AG10803 (cell line): Measurements from ENCODE around the gene LRSAM1.

Source experiments
- DNase-seq: peaks from one replicate; pipeline ENCODE4 v3.0.0; 2010; ENCODE audit warnings: low read depth
- H3K4me3 ChIP-seq: 2 replicates; pipeline ENCODE4 v1.5.1; 2011; ENCODE audit warnings: mild to moderate bottlenecking, low read length, control low read depth
- TF ChIP-seq, protein P1 (sequence below): conservative IDR thresholded peaks from 2 replicates; pipeline ENCODE4 v1.5.1; 2011; ENCODE audit warnings: mild to moderate bottlenecking, low read length, control low read depth, inconsistent platforms

The LRSAM1 gene

DNA sequence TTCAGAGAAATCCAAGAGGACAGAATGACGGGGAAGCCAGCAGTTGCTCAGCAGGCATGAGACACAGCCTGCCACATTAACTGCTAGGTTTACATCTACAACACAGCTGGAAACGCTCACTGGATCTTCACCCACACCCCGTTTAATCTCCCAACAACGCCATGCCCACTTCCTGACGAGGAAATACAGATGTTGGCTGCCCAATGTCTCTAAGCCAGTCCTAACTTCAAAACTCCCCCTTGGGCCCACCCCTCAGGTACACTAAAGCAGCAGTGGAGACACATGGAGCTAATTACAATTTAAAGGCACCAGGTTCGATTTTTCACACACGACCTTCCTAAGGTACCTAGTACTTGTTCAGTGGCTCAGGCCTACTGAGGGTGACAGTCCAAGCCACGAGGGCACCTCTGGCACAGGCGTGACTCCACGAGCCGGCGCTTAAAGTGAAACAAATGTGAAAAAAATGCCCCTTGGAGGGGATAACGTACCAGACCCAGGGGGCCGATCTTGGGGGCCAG lies 1.0 kb upstream of the LRSAM1 start:
- peak overlapping the region; percentile 96 for H3K4me3 ChIP-seq
- TF ChIP-seq, protein P1, sequence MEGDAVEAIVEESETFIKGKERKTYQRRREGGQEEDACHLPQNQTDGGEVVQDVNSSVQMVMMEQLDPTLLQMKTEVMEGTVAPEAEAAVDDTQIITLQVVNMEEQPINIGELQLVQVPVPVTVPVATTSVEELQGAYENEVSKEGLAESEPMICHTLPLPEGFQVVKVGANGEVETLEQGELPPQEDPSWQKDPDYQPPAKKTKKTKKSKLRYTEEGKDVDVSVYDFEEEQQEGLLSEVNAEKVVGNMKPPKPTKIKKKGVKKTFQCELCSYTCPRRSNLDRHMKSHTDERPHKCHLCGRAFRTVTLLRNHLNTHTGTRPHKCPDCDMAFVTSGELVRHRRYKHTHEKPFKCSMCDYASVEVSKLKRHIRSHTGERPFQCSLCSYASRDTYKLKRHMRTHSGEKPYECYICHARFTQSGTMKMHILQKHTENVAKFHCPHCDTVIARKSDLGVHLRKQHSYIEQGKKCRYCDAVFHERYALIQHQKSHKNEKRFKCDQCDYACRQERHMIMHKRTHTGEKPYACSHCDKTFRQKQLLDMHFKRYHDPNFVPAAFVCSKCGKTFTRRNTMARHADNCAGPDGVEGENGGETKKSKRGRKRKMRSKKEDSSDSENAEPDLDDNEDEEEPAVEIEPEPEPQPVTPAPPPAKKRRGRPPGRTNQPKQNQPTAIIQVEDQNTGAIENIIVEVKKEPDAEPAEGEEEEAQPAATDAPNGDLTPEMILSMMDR: no peak
- peak; percentile 50 for DNase-seq

DNA sequence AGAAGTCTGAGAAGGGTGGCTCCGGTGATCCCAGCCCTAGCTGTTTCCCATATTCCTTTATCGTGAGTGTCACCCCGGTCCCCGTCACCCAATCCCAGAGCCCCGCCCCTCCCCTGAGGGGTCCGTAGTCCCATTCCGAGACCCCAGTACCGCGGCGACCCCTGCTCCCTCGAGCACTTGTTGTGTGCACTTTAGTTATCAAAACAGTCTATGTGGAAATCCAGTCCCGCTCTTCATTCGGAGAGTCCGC lies 223 bp downstream of the LRSAM1 start:
- TF ChIP-seq, protein P1: no peak
- DNase-seq: no peak
- peak overlapping the region; percentile 96 for H3K4me3 ChIP-seq

DNA sequence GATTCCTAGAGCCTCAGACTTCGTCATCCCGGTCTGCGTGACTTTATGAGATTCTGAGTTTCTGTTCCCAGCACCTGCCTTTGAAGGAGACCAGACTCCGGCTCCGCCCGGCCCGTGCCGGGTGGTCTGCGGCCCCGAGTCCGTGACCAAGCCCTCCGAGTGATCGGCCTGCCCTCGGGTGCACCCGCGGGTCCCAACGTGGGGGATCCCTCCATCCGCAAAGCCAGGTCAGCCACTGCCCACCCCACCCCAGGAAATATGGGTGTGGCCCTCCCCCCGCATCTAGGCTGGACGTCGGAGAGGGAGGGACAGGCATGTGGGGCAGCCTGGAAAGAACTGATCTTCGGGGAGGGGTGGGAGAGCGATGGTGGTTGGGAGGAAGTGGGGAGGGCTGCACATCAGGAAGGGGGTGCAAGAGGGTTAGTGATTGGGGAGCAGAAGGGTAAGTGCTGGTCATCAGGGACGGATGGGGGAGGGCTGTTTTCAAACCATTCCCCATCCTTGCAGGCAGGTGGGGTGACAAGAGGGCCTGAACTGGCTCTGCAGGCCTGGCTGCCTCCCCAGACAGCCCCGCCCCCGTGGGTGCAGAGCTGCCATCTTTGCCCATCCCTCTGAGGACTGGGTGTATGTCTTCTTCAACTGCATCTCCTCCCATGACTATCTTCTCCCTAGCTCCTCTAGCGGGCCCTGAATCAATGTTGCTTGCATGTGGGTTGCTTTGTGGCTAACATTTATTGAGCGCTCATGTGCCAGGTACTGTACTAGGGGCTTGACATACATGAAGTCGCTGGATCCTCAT lies 747 bp downstream of the LRSAM1 start:
- DNase-seq: peak; percentile 35
- TF ChIP-seq, protein P1: peak; percentile 13
- H3K4me3 ChIP-seq: peak overlapping the region; percentile 96

DNA sequence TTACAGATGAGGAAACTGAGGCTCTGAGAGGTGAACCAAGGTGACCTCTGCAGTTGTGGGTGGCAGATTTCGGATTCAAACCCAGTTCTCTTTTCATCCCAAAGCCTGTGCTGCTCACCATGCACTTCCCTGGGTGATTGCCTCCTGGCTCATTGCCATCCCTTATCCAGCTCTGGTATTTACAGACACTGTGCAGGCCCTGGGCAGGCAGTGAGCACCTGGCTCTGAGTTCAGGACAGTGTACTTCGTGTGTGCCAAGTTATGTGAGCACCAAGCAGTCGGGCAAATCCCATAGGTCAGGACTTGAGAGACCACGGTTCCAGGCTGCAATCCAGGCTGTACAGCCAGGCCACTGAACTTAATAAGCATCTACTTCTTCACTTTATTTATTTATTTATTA lies 1.4 kb downstream of the LRSAM1 start:
- DNase-seq: no peak
- peak overlapping the region; percentile 96 for H3K4me3 ChIP-seq
- TF ChIP-seq, protein P1: no peak

DNA sequence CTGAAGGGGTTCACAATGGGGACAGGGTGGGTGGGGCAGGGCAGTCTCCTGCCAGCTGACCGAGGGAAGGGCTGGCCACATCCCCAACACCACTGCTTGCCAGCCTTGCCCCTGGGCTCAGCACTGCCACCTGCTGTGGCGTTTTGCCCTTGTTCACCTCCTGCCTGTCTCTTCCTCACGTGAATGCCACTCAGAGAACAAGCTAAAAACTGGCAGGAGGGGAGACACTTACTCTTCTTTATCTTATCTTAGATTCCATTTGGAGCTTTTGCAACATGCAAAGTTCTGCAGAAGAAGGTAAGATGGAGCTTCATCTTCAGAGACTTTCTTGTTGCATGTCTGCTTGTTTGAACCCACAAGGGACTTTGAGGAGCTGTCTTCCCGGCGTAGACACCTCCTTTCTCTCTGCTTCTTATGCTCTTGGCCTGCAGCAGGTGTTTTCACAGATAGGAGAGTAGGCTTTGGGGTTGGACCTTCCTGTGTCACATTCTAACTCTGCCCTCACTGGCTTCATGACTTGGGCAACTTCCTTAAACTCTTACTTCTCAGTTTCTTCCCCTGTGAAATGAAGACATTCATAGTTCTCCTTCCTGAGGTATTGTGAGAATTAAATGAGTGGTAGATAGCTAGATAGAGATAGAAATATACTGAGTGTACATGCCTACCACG lies 4.1 kb downstream of the LRSAM1 start:
- no peak overlapping the region for H3K4me3 ChIP-seq
- no peak for DNase-seq
- TF ChIP-seq, protein P1: peak; percentile 31; the same call in 1 of the 2 replicates

DNA sequence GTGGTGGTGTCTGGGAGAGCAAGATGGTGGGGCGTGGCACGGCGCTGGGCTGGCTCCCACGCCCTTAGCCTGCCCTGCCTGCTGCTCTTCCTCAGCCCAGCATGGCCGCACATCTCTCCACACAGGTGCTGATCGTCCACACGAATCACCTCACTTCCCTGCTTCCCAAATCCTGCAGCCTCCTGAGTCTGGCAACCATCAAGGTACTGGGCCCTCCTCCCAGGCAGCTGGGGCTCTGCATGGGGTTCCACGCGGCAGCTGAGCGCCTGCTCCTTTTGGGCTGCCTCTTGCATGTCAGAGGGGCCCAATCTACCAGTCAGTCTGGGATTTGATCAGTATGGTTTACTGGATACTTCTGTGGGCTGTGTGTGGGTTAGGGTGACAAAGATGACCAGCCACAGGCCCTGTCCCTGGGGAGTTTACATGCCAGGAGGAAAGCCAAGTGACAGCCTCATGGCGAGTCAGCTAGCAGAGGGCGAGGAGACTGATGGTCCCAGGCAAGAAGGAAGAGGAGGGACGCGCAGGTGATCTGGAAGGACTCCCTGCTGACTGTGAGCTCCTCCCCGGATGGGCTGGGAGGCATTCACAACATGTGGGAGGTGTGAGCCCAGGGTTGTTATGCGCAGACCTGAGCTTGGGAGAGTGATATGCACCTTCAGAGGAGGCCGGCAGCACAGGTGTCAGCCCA lies 6.0 kb downstream of the LRSAM1 start:
- no peak for DNase-seq
- TF ChIP-seq, protein P1: no peak
- H3K4me3 ChIP-seq: no peak overlapping the region
